HL-60 (cell line): ENCODE results near the gene PCBD2.

Experiments used
- DNase-seq, 2 experiments: peaks; one replicate each; pipeline ENCODE4 v3.0.0-alpha.2; 2010 to 2020; ENCODE audit warnings: low read depth in 1 of 2, low spot score in 1 of 2
- H3K27ac ChIP-seq: fragments of 250-450 bp; sonication (Bioruptor Pico); replicated peaks from 2 replicates; pipeline ENCODE4 v1.5.1; 2020; ENCODE audit warnings: mild to moderate bottlenecking, moderate library complexity
- H3K27me3 ChIP-seq: fragments of 250-450 bp; sonication (Bioruptor Pico); 2 replicates; pipeline ENCODE4 v1.5.1; 2021; ENCODE audit warnings: mild to moderate bottlenecking, moderate library complexity; ENCODE audit not compliant: insufficient read depth, poor library complexity, severe bottlenecking
- H3K4me3 ChIP-seq: replicated peaks from 2 replicates; pipeline ENCODE4 v1.5.1; 2011; ENCODE audit warnings: mild to moderate bottlenecking, control low read depth, low read length; ENCODE audit not compliant: insufficient read depth
- GABPA ChIP-seq: IDR thresholded peaks from 2 replicates; pipeline ENCODE4 v1.6.1; 2012; ENCODE audit warnings: low read depth
- POLR2AphosphoS5 ChIP-seq: IDR thresholded peaks from 2 replicates; pipeline ENCODE4 v1.6.1; 2012; ENCODE audit warnings: low read depth
- SPI1 ChIP-seq: IDR thresholded peaks from 2 replicates; pipeline ENCODE4 v1.6.1; 2012; ENCODE audit warnings: low read depth, mild to moderate bottlenecking, borderline replicate concordance
- TF ChIP-seq, protein P1 (sequence below): IDR thresholded peaks from 2 replicates; pipeline ENCODE4 v1.6.1; 2012; ENCODE audit warnings: low read depth; ENCODE audit not compliant: insufficient replicate concordance
- TF ChIP-seq, protein P2 (sequence below): IDR thresholded peaks from one replicate; pipeline ENCODE4 v1.5.1; 2011; ENCODE audit warnings: low read length, control low read depth, inconsistent platforms; ENCODE audit not compliant: insufficient read depth

Gene PCBD2

DNA sequence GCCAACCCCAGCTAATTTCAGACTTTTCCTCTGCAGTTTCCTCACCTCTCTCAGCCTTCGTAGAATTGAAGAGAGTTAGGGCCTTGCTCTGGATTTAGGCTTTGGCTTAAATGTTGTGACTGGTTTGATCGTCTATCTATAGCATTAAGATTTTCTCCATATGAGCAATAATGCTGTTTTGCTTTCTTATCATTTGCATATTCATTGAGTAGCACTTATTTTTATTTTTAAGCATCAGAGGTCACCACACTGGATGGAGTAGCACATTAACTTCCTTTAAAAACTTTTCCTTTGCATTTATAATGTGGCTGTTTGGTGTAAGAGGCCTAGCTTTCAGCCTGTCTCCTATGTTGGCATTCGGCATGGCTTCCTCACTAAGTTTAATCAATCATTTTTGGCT is 12.6 kb upstream of the PCBD2 start:
- H3K27ac ChIP-seq, result no peak overlapping the region
- TF ChIP-seq POLR2AphosphoS5 (no peak), GABPA (no peak), SPI1 (no peak)
- TF ChIP-seq, protein P1, sequence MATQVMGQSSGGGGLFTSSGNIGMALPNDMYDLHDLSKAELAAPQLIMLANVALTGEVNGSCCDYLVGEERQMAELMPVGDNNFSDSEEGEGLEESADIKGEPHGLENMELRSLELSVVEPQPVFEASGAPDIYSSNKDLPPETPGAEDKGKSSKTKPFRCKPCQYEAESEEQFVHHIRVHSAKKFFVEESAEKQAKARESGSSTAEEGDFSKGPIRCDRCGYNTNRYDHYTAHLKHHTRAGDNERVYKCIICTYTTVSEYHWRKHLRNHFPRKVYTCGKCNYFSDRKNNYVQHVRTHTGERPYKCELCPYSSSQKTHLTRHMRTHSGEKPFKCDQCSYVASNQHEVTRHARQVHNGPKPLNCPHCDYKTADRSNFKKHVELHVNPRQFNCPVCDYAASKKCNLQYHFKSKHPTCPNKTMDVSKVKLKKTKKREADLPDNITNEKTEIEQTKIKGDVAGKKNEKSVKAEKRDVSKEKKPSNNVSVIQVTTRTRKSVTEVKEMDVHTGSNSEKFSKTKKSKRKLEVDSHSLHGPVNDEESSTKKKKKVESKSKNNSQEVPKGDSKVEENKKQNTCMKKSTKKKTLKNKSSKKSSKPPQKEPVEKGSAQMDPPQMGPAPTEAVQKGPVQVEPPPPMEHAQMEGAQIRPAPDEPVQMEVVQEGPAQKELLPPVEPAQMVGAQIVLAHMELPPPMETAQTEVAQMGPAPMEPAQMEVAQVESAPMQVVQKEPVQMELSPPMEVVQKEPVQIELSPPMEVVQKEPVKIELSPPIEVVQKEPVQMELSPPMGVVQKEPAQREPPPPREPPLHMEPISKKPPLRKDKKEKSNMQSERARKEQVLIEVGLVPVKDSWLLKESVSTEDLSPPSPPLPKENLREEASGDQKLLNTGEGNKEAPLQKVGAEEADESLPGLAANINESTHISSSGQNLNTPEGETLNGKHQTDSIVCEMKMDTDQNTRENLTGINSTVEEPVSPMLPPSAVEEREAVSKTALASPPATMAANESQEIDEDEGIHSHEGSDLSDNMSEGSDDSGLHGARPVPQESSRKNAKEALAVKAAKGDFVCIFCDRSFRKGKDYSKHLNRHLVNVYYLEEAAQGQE, result no peak
- TF ChIP-seq, protein P2, sequence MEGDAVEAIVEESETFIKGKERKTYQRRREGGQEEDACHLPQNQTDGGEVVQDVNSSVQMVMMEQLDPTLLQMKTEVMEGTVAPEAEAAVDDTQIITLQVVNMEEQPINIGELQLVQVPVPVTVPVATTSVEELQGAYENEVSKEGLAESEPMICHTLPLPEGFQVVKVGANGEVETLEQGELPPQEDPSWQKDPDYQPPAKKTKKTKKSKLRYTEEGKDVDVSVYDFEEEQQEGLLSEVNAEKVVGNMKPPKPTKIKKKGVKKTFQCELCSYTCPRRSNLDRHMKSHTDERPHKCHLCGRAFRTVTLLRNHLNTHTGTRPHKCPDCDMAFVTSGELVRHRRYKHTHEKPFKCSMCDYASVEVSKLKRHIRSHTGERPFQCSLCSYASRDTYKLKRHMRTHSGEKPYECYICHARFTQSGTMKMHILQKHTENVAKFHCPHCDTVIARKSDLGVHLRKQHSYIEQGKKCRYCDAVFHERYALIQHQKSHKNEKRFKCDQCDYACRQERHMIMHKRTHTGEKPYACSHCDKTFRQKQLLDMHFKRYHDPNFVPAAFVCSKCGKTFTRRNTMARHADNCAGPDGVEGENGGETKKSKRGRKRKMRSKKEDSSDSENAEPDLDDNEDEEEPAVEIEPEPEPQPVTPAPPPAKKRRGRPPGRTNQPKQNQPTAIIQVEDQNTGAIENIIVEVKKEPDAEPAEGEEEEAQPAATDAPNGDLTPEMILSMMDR, result no peak
- DNase-seq, result no peak
- H3K4me3 ChIP-seq, result no peak overlapping the region
- H3K27me3 ChIP-seq, result no peaks in the 10 kb centered on the region

DNA sequence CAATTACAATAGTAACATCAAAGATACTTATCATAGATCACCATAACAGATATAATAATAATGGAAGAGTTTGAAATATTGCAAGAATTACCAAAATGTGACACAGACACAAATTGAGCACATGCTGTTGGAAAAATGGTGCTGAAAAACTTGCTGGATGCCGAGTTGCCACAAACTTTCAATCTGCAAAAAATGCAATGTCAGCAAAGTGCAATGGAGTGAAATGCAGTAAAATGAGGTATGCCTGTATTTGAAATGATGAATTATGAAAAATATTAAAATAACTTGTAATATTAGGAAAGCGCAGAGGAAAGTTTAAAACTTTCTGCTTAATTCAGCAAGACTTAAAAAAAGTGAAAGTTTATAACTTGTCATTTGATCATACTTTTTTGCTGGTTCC is 12.0 kb upstream of the PCBD2 start:
- Histone ChIP-seq H3K27me3 (no peaks in the 10 kb centered on the region), H3K4me3 (no peak overlapping the region), H3K27ac (no peak overlapping the region)
- no peak for DNase-seq
- TF ChIP-seq, protein P2, result no peak
- TF ChIP-seq GABPA, result no peak
- no peak for TF ChIP-seq SPI1
- TF ChIP-seq POLR2AphosphoS5, result no peak
- TF ChIP-seq, protein P1, result no peak

DNA sequence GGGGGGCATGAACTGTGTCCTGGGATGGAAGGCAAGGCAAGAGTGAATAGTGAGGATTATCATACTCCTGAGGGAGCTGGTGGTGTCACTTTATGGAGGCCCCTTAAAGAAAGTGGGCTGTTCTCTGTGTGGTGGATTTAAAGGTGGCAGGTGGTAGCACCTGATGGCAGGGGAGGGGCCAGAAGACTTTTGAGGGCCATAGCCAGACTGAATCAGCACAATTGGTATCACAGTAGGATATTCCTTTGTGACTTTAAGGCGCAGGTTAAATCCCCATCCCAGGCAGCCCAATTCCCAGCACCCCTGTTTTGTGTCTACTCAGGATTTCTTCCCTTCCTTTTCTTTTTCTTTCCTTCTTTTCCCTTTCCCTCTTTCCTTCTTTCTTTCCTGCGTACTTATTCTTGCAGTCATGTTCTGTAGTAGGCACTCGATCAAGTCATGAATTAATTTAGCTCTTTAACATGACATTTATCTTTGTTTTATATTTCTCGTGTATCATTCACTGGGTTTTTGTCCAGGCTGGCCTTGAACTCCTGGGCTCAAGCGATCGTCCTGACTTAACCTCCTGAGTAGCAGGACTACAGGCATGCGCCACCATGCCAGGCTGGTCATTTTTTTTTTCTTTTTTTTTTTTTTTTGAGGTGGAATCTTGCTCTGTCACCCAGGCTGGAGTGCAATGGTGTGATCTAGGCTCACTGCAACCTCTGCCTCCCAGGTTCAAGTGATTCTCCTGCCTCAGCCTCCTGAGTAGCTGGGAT is 11.0 kb upstream of the PCBD2 start:
- TF ChIP-seq, protein P2, result no peak
- TF ChIP-seq, protein P1, result no peak
- TF ChIP-seq POLR2AphosphoS5 (no peak), GABPA (no peak), SPI1 (no peak)
- no peaks in the 10 kb centered on the region for H3K27me3 ChIP-seq
- no peak overlapping the region for H3K27ac ChIP-seq

More for the DNA sequence above, 11.0 kb upstream of the PCBD2 start:
- DNase-seq, result no peak
- H3K4me3 ChIP-seq, result no peak overlapping the region
